ENCODE measurements around the gene PPP2R5B. TPM values are rescaled to one million over a fixed set of nuclear protein-coding genes. Genes with fewer than 3 reads are reported as not detected.

PPP2R5B gene
- total RNA-seq = 24.9 TPM
- long read RNA-seq, transcript PPP2R5B-201 (14 exons, 2,745 nt) = major isoform, 29 of 72 reads
- long read RNA-seq, partial matches to known transcripts = 32 of 72 reads
- long read RNA-seq, other reads (novel, unspliced or antisense) = 11 of 72 reads

- intact Hi-C loops (cut with DNase I) = loop anchor here (1.0 kb wide), 1 partner anchor 103 kb away; the partner anchor contains the start of gene SNX15
- DNase-seq (ENCODE audit: low spot score) = peak; percentile 96
Observed at GRCh38 chr11:64923944-64924909, at the start of gene PPP2R5B. Gene PPP2R5B, plus strand, starts transcription at chr11:64924689. Its CDS starts 1,046 bp downstream, at chr11:64925735.

GRCh38 chr11:64875369-64876228, 48.9 kb upstream of the PPP2R5B start:
- DNase-seq (ENCODE audit: low spot score) = no peak
- intact Hi-C loops (cut with DNase I) = loop anchor here (2.0 kb wide), 1 partner anchor 21 kb away; no protein-coding TSS in a partner anchor

DNA sequence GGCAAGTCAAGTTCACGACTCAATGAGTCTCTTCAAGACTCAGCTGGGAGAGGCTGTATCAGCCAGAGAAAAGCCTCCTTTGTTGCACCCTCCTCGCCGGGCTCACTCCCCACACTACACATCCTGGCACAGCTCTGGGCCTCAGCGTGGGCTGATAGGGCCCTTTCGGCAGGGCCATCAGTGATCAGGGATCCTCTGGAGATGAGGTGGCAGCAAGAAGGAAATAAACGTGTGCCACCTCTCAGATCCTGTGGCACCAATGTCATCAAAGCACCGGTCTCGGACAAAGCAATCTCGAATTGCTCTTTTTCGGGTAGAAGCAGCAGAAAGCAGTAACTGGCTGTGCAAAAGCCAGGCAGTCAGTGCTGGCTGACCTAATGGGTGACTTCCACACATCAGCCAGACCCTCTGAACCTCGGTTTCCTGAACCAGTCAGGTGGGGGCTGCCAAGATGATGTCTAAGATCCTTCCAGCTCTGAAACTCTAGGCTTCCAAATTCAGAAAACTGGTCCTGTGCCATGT, 48.2 kb upstream of the PPP2R5B start:
- no peak for DNase-seq (ENCODE audit: low spot score)
- intact Hi-C loops (cut with DNase I) = loop anchor here (2.0 kb wide), 1 partner anchor 21 kb away; no protein-coding TSS in a partner anchor

- intact Hi-C loops (cut with DNase I) = loop anchor here (2.0 kb wide), 1 partner anchor 22 kb away; no protein-coding TSS in a partner anchor
- no peak for DNase-seq (ENCODE audit: low spot score)
Observed at GRCh38 chr11:64876835-64877341, 47.6 kb upstream of the PPP2R5B start.

- intact Hi-C loops (cut with DNase I) = loop anchor here (2.0 kb wide), 1 partner anchor 23 kb away; no protein-coding TSS in a partner anchor
Observed at GRCh38 chr11:64877390-64878222, 46.9 kb upstream of the PPP2R5B start.

DNA sequence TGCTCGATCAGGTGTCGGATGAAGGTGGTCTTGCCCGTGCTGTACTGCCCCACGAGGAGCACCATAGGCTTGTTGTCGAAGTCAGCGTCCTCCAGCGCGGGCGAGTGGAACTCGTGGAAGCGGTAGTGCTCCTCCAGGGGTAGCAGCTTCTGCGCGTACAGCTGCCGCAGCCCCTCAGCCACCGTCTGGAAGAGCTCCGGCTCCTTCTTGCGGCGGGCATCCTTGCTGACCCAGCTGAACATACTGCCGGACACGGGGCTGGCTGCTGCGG, 46.3 kb upstream of the PPP2R5B start:
- intact Hi-C loops (cut with DNase I) = no loop called here
- no peak for DNase-seq (ENCODE audit: low spot score)

More at GRCh38 chr11:64877390-64878222, 46.9 kb upstream of the PPP2R5B start:
- no peak for DNase-seq (ENCODE audit: low spot score)

GRCh38 chr11:64878494-64879243, 45.8 kb upstream of the PPP2R5B start, which contains the start of gene EHD1:
Gene EHD1, minus strand, starts transcription at chr11:64878621. Its CDS starts 157 bp downstream, at chr11:64878464.
- intact Hi-C loops (cut with DNase I) = no loop called here
- DNase-seq (ENCODE audit: low spot score) = peak; percentile 99

DNA sequence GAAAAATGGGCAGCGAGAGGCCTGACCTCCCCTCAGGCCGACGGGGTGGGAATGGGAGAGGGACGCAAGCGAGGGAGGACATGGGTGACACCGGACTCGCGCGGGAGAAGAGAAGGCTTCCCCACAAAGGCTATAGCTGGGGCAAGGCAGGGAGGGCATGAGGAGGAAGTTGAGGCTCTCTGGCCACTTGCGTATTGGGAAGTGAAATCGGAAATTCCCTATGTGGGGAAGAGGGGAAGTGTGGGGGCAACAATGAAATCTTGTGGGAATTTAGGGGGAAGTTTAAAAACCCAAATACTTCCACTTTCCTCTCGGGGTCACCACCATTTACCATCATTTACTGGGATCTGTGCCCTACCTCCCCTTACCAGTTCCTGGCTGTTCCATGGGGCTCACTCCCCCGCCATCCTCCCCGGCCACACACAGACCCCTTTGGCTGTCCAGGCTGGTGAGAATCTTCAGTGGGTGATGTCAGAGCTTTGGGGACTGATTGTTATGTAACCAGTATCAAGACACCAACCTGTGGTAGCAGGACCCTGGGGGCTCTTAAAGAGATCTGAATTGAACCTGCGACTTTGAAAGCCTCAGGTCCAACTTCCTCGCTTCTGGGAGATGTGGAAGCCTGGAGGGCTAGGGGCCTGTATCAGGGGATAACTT, 45.1 kb upstream of the PPP2R5B start:
- no peak for DNase-seq (ENCODE audit: low spot score)
- intact Hi-C loops (cut with DNase I) = no loop called here

- intact Hi-C loops (cut with DNase I) = no loop called here
- DNase-seq (ENCODE audit: low spot score) = no peak
Observed at GRCh38 chr11:64880240-64881001, 44.1 kb upstream of the PPP2R5B start.

GRCh38 chr11:64881476-64881875, 43.0 kb upstream of the PPP2R5B start:
- no peak for DNase-seq (ENCODE audit: low spot score)
- intact Hi-C loops (cut with DNase I) = no loop called here

DNA sequence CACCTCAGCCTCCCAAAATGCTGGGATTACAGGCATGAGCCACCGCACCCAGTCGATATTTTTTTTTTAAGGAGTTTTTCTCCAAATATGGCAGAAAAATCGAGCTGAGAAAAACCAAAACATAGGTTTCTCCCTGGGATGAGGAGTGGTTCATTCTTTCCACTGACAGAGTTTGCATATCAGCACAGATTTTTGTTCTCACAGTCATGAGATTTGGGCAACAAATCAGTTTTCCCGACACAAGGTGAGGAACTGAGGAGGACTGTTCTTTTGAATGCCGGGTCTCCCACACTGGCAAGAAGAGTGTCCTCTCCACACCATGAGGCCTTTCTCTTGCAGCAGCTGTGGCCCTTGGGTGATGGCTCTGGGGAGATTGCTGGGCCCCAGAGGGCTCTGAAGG, 42.2 kb upstream of the PPP2R5B start:
- intact Hi-C loops (cut with DNase I) = no loop called here
- no peak for DNase-seq (ENCODE audit: low spot score)

DNA sequence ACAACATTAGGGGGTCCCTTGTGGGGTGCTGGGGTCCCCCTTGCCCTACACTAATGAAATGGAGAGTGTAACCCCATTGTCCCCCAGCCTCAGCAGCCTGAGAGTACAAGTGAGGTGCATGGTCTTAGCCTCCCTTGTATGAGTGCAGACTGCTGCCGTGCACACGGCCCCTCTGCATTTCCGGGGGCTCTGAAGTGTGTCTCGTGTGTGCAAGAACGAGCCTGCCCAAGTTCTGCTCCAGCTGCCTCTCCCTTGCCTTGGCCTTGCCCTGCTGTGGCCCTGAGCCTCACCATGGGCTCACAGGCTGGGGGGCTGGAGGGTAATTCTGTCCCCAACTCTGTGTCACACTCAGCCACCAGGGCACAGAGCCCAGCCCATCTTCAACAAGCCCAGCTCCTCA, 40.9 kb upstream of the PPP2R5B start:
- no peak for DNase-seq (ENCODE audit: low spot score)
- intact Hi-C loops (cut with DNase I) = no loop called here

DNA sequence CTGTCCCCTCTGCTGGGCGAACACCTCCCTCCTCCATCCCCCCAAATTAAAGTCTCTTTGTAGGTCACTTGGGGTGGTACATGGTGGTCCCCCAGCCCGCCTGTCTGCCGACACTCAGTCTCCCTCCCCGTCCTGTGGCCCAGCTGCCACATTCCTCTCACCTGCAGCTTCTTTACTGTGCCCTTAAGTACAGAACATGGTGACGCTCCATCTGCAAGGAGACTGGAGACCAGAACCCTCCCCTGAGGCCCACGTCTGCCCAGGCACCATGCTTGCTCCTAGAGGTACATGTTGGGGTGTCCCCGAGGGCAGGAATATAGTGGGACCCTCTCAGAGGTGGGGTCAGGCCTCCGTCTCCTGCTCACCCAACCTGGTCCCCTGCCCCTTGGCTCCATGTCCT, 40.5 kb upstream of the PPP2R5B start:
- intact Hi-C loops (cut with DNase I) = no loop called here

DNA sequence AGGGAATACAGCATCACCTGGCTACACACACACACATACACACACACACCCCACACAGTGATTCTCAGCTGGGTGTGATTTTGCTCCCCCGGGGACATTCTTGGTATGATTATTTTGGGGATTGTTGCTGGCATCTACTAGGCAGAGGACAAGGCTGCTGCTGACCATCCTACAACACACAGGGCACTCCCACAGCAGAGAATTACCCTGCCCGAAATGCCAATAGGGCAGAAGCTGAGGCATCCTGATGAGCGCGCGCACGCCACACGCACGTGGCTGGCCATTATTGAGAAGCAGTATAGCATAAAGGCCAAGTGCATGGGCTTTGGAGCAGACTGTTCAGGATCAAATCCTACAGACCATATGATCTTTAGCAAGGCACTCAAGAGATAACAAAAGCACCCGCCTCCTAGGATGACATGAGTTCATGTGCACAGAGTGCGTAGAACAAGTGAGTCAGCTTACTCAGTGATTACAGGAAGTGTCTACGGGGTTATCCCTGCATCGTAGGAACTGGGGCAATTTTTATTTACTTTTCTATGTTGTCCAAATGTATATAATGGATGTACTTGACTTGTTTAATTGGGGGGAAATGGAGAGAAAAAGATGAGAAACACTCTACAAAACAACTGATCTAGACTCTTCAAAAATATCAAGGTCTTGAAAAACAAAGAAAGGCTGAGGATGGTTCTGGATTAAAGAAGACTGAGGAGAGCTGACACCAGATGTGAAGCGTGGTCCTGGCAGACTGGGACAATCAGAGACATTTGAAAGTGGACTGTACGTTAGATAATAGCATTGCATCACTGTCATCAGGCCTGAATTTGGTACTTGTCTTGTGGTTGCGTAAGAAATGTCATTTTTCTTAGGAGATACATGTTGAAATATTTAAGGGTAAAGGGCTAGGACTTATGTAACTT, 38.9 kb upstream of the PPP2R5B start:
- intact Hi-C loops (cut with DNase I) = no loop called here
- DNase-seq (ENCODE audit: low spot score) = no peak

More for the DNA sequence above, 40.5 kb upstream of the PPP2R5B start:
- DNase-seq (ENCODE audit: low spot score) = no peak

GRCh38 chr11:64887234-64887756, 37.2 kb upstream of the PPP2R5B start:
- DNase-seq (ENCODE audit: low spot score) = no peak
- intact Hi-C loops (cut with DNase I) = no loop called here
